Activated CD4-positive, alpha-beta T cell treated with anti-CD3 and anti-CD28 coated beads for 1 hour (primary cell): ENCODE measurements around the gene ARFGAP2.
A peak's percentile ranks its signal among the peaks of the same experiment; 100 is the strongest.
"Not testable (repeated sequence)": the region's sequence is repeated elsewhere in the genome, so short reads cannot be mapped to it uniquely, and the experiment has no call there.

Experiments
- DNase-seq: peaks from one replicate; pipeline ENCODE4 v3.0.0-alpha.2; 2020

The ARFGAP2 gene

DNA sequence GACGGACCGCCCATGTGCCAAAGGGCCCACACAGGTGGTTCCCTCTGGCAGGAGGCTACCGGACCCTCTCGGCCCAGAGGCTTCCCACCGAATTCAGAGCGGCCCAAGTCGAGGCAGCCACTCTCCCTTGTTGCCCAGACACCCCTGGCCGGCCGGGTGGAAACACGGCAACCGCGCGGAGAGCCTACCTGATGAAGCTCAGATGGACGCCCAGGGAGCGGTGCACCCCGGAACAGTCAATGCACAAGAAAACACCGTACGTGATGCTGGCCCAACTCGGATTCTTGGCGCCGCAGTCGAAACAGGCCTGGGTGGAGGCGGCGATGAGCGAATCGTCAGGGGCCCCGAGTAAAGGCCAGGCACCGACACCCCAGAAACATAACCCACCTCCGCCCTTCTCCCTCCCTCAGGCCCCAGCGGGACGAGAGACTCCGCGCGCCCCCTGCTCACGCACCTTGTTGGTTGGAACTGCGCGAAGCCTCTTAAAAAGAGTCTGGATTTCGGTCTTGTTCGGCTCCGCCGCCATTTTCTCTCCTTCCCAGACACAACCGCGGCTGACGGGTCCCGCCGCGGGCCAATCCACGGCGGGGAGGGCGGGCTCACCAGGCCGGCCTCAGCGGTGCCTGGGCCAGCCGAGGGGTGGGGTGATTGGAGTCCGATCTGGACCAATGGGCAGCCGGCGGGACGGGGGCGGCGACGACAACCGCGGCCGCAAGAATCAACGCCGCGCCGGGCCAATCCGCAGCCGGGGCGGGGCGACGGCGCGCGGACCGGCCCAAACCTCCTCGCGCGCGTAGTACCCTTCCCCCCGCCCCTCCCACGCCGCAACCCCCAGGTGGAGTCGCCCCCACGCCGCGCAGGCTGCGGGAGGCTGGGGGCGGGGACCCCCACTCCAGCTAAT is at the start of gene ARFGAP2:
TSS of gene ARFGAP2 (minus strand) at position 552 of the 901 bp plus-strand sequence. CDS start at position 526, 26 bp downstream.
- peak; percentile 94 for DNase-seq

DNA sequence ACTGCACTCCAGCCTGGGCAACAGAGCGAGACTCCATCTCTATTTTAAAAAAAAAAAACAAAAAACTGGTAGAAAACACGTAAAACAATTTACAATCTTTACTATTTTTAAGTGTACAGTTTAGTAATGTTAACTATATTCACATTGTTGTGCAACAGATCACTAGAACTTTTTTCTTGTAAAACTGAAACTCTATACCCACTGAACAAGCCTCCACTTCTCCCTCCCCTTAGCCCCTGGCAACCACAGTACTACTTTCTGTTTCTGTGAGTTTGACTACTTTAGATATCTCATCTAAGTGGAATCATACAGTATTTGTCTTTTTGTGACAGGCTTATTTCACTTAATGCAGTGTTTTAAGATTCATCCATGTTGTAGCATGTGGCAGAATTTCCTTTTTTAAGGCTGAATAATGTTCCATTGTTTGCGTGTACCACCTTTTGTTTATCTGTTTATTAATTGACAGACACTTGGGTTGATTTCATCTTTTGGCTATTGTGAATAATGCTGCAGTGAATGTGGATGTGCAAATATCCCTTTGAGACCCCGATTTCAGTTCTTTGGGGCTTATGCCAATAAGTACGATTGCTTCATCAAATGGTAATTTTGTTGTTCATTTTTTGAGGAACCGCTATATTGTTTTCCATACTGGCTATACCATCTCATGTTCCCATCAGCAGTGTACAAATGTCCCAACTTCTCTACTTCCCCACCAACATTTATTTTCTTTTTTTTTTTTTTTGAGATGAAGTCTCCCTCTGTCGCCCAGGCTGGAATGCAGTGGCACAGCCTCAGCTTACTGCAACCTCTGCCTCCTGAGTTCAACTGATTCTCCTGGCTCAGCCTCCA is 49.1 kb upstream of the ARFGAP2 start:
- no peak for DNase-seq

DNA sequence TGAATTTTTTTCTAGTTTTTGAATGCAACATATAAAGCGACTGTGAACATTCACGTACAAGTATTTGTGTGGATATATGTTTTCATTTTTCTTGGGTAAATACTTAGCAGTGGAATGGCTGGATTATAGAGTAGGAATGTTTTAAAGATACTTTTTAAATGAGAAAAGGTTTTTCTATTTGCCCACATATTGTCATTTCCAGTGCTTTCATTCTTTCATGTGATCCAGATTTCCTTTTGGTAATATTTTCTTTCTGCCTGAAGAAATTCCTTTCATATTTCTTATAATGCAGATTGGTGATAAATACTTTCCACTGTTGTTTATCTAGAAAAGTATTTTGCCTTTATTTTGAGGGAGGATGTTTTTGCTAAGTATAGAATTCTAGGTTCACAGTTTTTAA is 46.0 kb upstream of the ARFGAP2 start:
- no peak for DNase-seq

DNA sequence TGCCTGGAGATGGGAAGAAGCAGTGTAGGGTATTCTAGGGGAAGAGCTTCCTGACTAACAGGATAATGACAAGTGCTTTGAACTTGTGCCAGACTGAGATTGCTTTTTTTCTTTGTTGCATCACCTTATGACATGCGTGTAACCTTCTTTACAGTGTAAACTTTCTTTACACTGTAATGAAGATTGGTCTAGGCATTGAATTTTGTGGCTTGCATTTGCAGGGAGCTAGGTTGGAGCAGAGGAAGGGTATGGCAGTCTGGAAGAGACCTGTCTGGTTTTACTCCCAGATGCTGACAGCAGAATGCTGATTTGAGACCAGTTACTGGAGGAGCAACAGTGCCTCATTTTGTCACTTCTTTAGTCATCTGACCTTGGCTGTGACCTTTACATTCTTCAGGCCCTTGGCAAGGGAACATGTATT is 43.7 kb upstream of the ARFGAP2 start:
- DNase-seq: no peak

DNA sequence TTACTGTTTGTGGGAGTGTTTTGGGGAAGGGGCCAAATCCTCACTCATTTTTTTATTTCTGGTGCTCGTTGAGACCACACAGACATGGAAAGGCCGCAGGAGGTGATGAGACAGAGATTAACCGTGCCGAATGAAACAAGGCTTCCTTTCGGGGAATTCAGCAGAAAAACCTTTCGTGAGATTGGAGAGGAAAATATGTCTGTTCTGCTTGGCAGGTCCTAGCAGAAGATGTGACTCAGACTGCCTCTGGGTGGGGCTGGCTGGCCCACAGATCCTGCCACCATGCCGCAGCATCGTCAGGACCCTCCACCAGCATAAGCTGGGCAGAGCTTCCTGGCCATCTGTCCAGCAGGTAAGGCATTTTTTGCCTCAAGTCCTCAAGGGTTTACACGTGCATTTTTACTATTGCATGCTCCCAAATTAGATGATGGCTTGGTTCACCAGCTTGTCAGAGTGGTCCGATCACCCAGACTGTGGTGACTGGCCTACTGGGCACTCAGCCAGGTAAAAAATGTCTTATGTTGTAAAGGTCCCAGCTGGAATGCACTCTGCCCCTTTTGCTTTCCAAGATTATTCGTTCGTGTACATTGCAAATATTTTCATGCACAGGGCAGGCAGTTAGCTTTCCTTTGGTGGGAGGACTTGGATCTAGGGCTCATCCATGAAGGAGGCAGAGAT is 39.6 kb upstream of the ARFGAP2 start:
- DNase-seq: peak; percentile 50

DNA sequence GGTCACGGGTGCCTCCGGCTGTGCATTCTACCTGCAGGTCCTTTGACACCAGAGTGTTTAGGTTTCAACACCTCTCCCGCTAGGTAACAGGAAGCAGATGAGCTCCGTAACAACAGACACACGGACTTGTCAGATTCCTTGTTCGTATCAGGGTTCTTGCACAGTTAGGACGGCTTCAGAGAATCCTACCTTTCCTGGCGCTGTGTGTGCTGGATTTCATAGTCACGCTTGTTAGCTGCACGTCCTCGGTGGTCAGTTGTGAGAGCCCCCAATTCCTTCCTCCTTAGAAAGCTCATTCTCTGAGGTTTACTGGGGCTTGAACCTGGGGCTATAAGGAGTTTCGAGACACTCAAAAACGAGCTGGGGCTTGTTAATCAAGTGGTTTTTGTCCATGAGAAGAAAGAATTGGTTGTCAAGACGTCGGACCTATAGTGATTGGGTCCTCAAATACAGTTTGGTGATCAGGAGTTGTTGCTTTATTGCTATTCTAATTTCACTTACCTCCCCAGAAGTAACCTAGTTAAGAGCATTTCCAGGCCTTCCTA is 38.8 kb upstream of the ARFGAP2 start:
- DNase-seq: no peak

DNA sequence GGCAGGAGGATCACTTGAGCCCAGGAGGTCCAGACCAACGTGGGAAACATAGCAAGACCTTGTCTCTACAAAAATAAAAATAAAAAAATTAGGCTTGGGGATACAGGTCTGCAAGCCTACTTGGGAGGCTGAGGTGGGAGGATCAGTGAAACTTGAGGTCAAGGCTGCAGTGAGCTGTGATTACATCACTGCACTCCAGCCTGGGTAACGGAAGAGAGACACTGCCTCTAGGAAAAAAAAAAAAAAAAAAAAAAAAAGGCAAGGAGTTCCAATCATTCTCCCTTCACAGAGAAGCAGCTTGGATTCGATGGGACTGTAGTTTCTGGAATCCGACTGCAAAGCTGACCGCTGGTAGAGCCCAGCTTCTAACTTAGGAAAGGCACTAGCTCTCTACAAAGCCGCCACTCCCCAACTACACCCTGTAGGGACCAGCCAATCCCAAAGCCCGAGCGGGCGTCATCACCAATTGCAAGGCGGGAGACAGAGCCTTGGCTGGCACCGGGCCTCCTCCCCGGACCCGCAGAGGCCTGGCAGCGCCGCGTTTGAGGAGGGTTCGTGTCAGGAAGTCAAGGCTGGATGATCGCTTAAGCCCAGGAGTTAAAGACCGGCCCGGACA is 37.4 kb upstream of the ARFGAP2 start:
- peak; percentile 73 for DNase-seq

DNA sequence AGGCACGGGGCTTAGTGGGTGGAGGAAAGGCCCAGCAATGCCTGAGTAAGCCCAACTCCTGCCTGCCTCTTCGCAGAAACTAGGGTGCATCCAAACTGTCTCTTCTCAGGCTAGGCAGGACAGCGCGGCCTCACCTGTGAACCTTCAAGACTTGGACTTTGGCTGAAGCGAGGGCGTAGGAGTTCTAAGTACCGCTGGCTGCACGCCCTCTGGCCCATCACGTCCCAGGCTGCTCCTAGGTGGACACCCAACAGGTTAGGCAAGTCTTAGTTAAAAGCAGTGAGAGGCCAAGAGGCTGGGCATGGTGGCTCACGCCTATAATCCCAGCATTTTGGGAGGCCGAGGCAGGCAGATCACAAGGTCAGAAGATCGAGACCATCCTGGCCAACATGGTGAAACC is 36.3 kb upstream of the ARFGAP2 start:
- DNase-seq: no peak

DNA sequence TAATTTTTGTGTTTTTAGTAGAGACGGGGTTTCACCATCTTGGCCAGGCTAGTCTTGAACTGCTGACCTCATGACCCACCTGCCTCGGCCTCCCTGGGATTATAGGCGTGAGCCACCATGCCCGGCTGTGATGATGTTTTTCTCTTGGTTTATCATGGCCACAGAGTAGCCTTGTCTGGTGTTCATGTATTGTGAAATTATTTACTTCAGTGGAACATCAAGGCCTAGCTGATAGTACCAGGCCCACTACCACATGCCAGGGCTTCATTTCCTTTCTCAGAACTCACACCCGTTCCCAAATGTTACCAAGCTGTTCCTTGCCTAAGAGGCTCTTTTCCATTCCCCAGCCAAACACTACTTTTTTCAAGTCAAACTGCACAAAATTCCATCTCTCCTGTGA is 31.9 kb upstream of the ARFGAP2 start:
- DNase-seq: no peak

DNA sequence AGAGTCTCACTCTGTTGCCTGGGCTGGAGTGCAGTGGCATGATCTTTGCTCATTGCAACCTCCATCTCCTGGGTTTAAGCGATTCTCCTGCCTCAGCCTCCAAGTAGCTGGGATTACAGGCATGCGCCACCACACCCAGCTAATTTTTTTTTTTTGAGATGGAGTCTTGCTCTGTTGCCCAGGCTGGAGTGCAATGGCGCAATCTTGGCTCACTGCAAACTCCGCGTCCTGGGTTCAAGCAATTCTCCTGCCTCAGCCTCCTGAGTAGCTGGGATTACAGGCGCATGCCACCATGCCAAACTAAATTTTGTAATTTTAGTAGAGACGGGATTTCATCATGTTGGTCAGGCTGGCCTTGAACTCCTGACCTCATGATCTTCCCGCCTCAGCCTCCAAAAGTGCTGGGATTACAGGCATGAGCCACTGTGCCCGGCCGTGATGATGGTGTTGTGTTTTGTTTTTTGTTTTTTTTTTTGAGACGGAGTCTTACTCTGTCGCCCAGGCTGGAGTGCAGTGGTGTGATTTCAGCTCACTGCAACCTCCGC is 31.4 kb upstream of the ARFGAP2 start:
- not testable (repeated sequence) for DNase-seq

DNA sequence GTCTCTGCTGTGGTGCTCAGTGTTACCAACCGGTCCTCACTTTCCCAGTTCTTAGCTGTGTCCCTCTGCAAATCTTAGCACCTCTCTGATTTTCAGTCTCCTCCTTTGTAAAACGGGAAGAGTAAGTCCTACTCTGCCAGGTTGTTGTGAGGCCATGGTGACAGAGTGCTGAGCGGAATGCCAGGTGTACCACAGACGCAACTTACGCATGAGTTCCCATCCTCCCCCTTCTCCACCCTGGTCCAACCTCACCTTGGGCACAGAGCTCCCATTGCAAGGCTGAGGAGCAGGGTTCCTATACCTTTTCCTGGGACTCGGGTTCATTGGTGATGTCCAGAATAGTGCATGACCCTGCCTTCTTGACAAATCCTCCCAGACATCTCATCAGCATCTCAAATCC is 30.8 kb upstream of the ARFGAP2 start:
- no peak for DNase-seq

DNA sequence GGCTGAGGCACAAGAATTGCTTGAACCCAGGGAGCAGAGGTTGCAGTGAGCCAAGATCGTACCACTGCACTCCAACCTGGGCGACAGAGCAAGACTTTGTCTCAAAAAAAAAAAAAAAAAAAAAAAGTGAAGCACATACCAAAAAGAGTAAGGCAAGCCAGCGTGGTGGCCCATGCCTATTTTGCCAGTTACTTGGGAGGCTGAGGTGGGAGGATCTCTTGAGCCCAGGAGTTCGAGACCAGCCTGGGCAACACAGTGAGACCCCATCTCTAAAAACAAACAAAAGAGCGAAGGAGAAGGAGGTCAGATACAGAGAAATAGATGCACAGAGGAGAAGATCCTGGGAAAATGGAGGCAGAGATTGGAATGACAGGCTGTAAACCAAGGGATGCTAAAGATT is 29.9 kb upstream of the ARFGAP2 start:
- not testable (repeated sequence) for DNase-seq

DNA sequence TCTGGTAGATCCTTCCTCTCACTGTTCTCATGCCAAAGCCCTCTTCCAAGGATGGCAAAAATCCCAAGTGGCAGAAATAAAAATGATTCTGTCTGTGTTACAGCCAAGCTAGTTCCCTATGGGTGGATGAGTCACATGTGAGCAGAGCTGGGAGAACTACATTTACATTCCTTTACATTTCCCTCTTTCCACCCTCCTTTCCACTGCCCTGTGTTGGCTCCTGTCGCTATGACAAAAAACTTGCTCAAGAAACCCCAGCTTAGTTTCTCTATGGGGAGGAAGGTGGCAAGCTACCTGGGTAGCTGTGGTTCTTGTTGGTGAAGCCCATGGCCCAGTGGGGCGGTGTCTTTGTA is 27.9 kb upstream of the ARFGAP2 start:
- no peak for DNase-seq

DNA sequence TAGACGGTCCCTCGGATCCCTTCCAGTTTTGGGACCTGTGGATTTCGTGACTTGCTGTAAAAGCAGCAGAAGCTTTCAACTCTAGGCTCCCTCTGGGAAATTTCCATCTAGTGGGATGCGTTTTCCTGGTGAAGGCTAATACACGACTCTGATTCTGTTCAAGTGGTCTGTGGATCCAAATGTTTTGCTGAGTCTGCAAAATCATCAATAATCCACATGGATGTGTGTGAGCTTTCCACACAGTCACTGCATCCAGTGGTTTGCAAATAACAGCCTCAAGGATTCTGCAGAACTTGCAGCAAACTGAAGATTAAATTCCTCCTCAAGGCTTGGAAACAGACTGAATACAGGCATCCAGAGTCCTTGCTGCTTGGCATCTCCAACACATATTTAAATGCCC is 25.9 kb upstream of the ARFGAP2 start:
- no peak for DNase-seq

DNA sequence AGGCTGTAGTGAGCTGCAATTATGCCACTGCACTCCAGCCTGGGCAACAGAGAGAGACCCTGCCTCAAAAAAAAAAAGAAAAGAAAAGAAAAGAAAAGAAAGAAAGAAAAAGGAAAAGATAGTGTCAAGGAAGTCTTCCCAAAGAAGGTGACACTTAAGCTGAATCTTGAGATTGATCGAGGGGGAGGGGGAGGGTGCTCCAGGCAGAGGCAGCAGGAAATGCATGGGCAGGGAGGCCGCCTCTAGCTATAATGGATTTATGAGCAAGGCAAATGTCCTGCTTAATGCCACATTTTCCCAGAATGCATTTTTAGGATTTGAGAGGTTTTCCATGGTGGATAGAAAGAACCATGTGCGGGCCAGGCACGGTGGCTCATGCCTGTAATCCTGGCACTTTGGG is 24.3 kb upstream of the ARFGAP2 start:
- DNase-seq: no peak

DNA sequence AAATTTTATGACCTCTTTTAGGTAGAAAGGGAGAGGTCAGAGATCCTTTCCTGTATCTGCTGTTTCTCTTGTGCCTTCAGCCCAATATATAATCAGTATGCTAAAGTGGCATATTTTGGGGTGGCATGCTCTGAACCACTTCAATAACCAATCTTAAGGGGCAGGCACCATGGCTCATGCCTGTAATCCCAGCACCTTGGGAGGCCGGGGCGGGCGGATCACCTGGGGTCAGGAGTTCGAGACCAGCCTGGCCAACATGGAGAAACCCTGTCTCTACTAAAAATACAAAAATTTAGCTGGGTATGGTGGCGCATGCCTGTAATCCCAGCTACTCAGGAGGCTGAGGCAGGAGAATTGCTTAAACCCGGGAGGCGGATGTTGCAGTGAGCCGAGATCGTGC is 21.5 kb upstream of the ARFGAP2 start:
- DNase-seq: not testable (repeated sequence)

DNA sequence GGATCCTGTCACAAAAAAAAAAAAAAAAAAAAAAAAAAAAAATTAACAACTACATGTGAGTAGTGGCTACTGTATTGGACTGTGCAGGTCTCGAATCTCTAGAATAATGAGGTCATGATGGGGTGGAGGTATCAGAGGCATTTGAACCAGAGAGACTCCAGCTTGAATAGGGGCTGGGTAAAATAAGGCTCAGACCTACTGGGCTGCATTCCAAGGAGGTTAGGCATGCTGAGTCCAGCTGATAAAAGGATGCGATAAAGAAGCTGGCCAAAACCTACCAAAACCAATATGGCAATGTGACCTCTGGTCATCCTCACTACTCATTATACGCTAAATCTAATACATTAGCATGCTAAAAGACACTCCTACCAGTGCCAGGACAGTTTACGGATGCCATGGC is 15.4 kb upstream of the ARFGAP2 start:
- DNase-seq: no peak

DNA sequence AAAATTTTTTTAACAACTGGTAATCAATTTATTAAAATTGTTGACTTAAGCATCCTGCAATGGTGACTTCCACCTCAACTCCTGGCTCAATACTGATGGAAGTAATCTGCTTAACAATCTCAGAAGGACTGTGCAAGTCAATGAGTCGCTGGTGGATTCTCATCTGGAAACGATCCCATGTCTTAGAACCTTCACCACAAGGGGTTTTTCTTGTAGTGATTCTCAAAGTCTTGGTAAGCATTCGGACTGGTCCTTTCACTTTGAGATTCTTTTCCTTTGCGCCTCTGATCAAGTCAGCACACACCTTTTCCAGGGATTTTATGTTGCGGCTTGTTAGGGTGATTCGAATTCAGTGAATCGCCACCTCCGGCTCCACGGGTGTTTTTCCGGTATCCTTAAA is 14.5 kb upstream of the ARFGAP2 start:
- DNase-seq: not testable (repeated sequence)

DNA sequence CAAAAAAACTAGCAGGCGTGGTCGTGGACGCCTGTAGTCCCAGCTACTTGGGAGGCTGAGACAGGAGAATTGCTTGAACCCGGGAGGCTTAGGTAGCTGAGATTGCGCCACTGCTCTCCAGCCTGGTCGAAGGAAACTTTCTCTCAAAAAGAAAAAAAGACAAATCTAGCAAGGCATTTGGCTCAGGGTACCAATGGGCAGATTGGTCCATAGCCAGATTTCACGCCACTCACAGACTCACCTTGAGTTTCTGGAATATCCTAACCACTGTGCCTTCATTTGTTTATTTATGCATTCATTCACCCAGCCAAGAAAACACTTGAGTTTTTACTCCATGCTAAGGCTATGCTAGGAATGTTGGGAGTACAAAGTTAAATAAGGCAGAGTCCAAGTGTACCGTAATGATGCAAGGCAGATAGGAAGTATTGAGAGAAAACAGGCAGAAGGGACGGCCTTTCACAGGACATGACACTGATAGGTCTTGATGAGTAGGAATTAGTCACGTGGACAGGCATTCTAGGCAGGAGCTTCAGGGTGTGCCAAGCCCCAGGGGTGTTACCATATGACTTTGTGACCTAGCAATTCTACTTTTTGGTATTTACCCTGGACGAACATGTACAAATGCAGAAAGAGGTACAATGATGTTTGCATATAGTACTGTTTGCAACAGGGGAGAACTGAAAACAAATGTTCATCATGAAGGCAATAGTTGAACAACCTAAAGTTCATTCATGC is 12.6 kb upstream of the ARFGAP2 start:
- no peak for DNase-seq

DNA sequence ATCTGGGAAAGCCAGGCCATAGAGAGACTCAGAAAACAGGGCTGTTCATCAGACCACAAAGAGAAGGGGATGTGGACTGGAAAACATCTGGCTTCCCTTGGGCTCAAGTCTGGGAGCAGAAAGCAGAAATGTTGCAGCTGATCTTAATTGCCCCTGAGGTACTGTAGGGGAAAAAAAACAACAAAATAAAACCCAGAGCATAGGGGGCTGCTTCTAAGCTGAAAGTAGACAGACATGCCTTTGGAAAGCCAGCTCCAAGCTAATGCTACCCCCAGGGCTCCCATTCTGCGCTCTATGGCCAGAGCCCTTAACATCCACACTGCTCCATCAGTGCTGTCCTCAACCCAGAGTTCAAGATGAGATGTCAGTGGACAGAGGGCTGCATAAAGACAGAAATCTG is 11.6 kb upstream of the ARFGAP2 start:
- no peak for DNase-seq

DNA sequence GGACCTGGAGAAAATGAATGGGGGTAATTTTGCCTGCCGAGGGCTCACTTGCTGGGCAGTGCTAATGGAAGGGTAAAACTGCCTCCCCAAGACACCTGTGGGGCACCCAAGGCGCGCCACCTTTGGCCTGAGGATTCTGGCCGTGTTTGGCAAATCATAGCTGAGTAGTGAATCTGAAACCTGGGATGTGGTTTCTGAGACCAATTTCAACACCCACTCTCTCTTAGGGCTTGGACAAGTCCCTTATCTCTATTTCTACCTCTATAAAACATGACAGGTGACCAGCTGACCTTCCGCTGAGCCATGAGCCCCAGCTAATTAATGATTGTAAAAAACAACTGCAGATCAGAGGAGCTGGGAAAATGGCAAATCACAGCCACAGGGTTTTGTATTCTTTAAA is 11.0 kb upstream of the ARFGAP2 start:
- DNase-seq: no peak
